Epithelial cell of proximal tubule (primary cell): ENCODE data around the gene SERINC5. TPM values are rescaled to one million over a fixed set of nuclear protein-coding genes. Genes with fewer than 3 reads are reported as not detected.
"Not testable (repeated sequence)": the region's sequence is repeated elsewhere in the genome, so short reads cannot be mapped to it uniquely, and the experiment has no call there.

Source experiments
- DNase-seq: peaks from one replicate; pipeline ENCODE4 v3.0.0-alpha.2; 2011; ENCODE audit warnings: low read depth
- H3K4me3 ChIP-seq: 2 replicates; pipeline ENCODE4 v1.5.1; 2011; ENCODE audit warnings: low read depth, mild to moderate bottlenecking, low read length
- total RNA-seq: library from RNA; depleted of rRNA; stranded (reverse); fragments of >200 nt; gene quantifications from 2 replicates; pipeline ENCODE4 v1.2.3, GENCODE V29; 2015
- TF ChIP-seq, protein P1 (sequence below): conservative IDR thresholded peaks from 2 replicates; pipeline ENCODE4 v1.5.1; 2012; ENCODE audit warnings: low read depth, mild to moderate bottlenecking, low read length

The SERINC5 gene
- total RNA-seq, 1 donor from 2014 or later, result 7.1 TPM

DNA sequence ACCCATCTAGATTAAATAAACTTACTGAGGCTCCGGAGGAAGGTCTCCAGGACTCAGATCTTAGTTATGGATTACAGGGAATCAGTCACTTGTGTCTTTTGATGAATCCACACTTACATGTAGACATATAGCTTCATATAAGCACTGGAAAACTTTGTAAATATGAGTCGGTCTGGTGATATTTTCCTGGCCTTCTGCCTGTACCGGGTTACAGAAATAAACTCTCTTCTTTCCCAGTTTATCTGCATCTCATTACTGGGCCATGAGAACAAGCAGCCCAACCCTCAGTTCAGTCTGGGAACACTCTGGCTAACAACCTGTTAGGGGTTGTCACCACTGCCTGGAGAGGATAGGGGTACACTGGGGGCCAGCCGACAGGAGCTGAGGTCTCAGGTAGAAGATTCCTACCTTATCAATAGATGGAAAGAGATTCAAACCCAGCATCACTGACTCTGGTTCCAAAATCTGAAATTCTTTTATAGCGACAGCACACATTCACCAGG is 161.6 kb downstream of the SERINC5 start:
- TF ChIP-seq, protein P1, sequence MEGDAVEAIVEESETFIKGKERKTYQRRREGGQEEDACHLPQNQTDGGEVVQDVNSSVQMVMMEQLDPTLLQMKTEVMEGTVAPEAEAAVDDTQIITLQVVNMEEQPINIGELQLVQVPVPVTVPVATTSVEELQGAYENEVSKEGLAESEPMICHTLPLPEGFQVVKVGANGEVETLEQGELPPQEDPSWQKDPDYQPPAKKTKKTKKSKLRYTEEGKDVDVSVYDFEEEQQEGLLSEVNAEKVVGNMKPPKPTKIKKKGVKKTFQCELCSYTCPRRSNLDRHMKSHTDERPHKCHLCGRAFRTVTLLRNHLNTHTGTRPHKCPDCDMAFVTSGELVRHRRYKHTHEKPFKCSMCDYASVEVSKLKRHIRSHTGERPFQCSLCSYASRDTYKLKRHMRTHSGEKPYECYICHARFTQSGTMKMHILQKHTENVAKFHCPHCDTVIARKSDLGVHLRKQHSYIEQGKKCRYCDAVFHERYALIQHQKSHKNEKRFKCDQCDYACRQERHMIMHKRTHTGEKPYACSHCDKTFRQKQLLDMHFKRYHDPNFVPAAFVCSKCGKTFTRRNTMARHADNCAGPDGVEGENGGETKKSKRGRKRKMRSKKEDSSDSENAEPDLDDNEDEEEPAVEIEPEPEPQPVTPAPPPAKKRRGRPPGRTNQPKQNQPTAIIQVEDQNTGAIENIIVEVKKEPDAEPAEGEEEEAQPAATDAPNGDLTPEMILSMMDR, result no peak
- H3K4me3 ChIP-seq, result no peak overlapping the region
- DNase-seq, result no peak

DNA sequence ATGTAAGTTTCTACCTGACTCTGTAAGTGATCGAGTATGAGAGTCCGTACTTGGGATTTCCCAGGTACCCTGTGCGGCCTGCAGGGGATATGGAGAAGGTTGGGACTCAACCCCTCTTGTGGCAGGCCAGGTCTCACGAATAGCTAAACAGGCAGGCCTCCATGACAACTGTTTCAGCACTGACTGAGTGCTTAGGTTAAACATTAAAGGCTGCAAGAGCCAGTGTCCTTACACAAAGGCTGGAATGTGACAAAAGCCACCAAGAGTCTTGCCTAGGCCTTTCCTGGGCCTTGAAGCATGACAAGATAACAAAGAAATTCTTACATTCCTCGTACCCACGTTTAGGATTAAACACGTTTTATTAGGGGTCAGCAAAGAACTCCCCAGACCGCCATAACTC is 162.1 kb downstream of the SERINC5 start:
- no peak overlapping the region for H3K4me3 ChIP-seq
- peak; percentile 59 for DNase-seq
- TF ChIP-seq, protein P1, result peak; percentile 38

DNA sequence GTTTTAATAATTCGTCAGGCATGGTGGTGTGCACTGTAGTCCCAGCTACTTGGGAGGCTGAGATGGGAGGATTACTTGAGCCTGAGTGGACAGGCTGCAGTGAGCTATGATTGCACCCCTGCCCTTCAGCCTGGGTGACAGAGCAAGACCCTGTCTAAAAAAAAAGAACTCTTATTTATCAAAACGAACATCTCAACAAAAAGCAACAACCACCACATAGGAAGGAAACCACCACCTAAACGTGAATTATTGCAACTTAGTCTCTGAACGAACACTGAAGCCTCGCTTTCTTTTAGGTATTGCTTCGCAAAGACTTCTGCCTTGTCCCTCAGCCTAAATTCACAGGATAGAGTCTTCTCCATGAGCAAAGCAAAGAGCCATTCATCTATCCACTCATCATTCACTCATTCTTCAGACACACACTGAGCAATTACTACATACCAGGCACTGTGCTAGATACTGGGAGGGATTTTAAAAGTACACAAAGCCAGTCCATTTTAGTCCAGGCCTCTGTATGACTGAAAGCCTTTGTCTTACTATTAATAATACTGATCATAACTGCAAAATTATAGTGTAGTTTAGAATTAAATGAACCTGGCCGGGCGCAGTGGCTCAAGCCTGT is 163.3 kb downstream of the SERINC5 start:
- TF ChIP-seq, protein P1, result no peak
- no peak overlapping the region for H3K4me3 ChIP-seq
- DNase-seq, result no peak

DNA sequence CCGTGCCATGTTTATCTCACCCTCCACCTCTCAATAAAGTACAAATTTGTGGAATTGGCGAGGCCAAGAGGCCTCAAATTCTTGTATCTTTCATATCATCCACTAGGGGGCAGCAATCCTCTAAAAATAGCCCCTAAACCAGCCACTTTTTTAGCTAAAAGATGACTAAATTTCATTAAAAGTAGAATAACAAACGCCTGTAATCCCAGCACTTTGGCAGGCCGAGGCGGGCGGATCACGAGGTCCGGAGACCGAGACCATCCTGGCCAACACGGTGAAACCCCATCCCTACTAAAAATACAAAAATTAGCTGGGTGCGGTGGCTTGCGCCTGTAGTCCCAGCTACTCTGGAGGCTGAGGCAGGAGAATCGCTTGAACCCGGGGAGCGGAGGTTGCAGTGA is 164.1 kb downstream of the SERINC5 start:
- DNase-seq, result not testable (repeated sequence)
- TF ChIP-seq, protein P1, result peak; percentile 60

DNA sequence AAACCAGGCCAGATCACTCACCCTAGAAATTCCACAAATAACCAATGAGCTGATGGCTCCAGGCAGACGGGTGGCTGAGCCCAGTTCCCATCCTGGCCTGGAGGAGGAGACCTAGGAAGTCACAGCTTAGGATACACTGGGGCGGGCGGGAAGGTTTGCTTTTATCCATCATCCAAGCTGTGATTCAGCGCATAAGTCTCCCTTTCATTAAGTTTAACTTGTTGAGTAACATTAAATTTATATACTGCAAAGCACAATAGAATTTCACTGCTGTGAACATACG is 165.0 kb downstream of the SERINC5 start:
- DNase-seq, result no peak
- TF ChIP-seq, protein P1, result no peak

More for the DNA sequence above, 164.1 kb downstream of the SERINC5 start:
- H3K4me3 ChIP-seq, result not testable (repeated sequence)

DNA sequence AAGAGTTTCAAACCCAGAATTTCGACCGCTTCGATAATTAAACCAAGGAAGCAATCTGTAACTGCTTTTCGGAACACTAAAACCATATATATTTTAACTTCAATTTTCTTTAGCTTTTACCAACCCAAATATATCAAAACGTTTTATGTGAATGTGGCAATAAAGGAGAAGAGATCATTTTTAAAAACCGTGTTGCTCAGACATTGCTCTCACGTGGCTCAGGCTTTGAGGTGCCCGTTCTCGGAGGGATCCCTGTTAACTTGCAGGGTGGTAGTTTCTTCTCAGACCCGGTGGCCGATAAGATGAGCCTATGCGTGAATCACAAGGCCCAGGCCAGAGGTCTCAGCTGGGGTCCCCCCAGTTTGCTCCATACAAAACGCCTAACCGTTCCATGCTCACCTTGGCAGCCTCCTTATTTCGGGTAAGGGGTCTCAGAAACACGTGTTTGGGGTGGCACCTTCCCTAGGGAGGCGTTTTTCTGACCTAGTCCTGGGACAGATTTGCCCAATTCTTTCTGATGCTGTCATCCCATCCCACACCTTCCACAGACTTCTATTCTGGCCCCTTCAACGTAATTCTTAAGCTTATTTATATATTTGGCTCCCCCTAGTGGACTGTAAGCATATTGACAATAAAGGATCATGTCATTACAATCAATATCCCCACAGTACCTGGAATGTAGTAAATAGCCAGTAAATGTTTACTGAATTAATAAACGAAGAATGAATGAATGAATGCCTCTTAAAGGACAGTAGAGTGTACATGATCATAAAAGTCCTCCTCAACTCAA is 172.6 kb downstream of the SERINC5 start:
- peak overlapping the region; percentile 15 for H3K4me3 ChIP-seq

More for the DNA sequence above, 165.0 kb downstream of the SERINC5 start:
- H3K4me3 ChIP-seq, result no peak overlapping the region

More for the DNA sequence above, 172.6 kb downstream of the SERINC5 start:
- no peak for DNase-seq
- TF ChIP-seq, protein P1, result peak; percentile 72
